ENCODE measurements around the gene GRIP1. TPM values are rescaled to one million over a fixed set of nuclear protein-coding genes. Genes with fewer than 3 reads are reported as not detected.

Gene GRIP1
- total and polyA plus RNA-seq, 2 of the 4 experiments (the other 2 are of a cell fraction), result under 0.01 to 0.07 TPM

DNA sequence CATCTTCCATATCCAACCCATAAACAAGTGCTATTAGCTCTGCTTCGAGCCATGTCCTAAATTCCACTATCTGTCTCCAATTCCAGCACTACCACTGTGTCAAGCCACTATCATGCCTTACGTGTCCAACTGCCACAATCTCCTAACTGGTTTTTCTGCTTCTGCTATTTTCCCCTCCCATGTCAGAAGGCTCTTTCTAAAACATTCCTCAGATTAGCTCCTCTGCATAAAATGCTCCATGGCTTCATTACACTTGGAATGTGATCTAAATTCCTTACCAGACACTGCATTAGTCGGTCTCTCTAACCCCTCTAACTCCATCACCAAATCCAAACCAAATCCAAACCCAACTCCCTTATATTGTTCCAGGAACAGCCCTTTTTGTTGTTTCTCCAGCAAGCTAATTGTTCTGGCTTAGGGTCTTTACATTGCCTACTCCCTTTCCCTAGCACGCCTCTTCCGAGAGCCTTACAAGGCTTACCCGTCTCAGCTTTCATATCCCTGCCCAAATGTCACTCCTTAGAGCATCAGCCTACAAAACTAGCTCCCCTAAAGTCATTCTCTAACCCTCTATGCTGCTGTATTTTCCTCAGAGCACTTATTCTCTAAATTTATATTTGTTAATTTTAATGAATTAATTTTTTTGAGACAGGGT is 236.8 kb downstream of the GRIP1 start:
- Histone ChIP-seq H3K9ac (ENCODE audit: low read depth, low read length) (no peak overlapping the region), H3K4ac (ENCODE audit: low read depth, low read length) (no peak overlapping the region), H2AK9ac (replicated peaks; ENCODE audit: low read depth, low read length, poor library complexity) (no peak overlapping the region), H3K4me1 (ENCODE audit: control insufficient read depth, insufficient read depth, low read length) (no peaks in the 10 kb centered on the region), H2AK5ac (ENCODE audit: low read depth, low read length) (no peak overlapping the region), H3K27me3 (ENCODE audit: control insufficient read depth, insufficient read depth, low read length) (peaks cover 7% of the 10 kb centered on the region; the same call in 1 of the 2 replicates), H2BK120ac (ENCODE audit: low read depth, low read length) (no peak overlapping the region), H2BK15ac (ENCODE audit: low read depth, low read length) (no peak overlapping the region), H4K5ac (ENCODE audit: low read depth, low read length) (no peak overlapping the region), H3K23ac (ENCODE audit: low read depth, low read length) (no peak overlapping the region), H3K9me3 (ENCODE audit: control insufficient read depth, insufficient read depth, low read length) (no peaks in the 10 kb centered on the region), H3K9me1 (ENCODE audit: insufficient read depth, low read length) (no peaks in the 10 kb centered on the region), H3K4me2 (ENCODE audit: low read depth, low read length) (no peak overlapping the region), H2AFZ (replicated peaks; ENCODE audit: low read length, poor library complexity) (no peak overlapping the region), H4K8ac (ENCODE audit: low read depth in 2 of 2, low read length in 2 of 2) (no peak overlapping the region), H3K36me3 (ENCODE audit: control insufficient read depth, insufficient read depth, low read length) (no peaks in the 10 kb centered on the region), H3K79me1 (ENCODE audit: low read depth in 1 of 2, low read length in 2 of 2) (no peaks in the 10 kb centered on the region), H4K20me1 (ENCODE audit: insufficient read depth, low read length) (no peaks in the 10 kb centered on the region), H2BK20ac (ENCODE audit: low read depth, low read length) (no peak overlapping the region), H4K91ac (ENCODE audit: insufficient read depth, low read depth, low read length) (no peak overlapping the region), H3K18ac (ENCODE audit: low read depth, low read length) (no peak overlapping the region), H3K27ac (ENCODE audit: insufficient read depth, low read length) (no peak overlapping the region), H2BK5ac (ENCODE audit: low read depth, low read length, poor library complexity, severe bottlenecking) (no peak overlapping the region), H3K4me3 (ENCODE audit: insufficient read depth, low read depth, low read length) (no peak overlapping the region), H3K56ac (ENCODE audit: extremely low read depth, insufficient read depth, low read length) (no peak overlapping the region), H3K14ac (replicated peaks; ENCODE audit: low read depth, low read length) (no peak overlapping the region)
- WGBS, 2 experiments (ENCODE audit: extremely low coverage in 2 of 2, insufficient read length in 1 of 2), result 24 to 100% methylated on average over 1 to 3 of the region's 6 CpGs
- BruUV-seq (replicated peaks), result no TSS peak
- intact Hi-C loops (cut with micrococcal nuclease) (no loop called here), in situ Hi-C loops (cut with MboI; ENCODE audit: low sequenced_read_pairs) (no loop called here), dilution Hi-C loops (cut with HindIII; ENCODE audit: low sequenced_read_pairs, unreplicated experiment) (no loop called here)
- ATAC-seq (ENCODE audit: low read depth), result no peak
- DNase-seq, result no peak
- CTCF ChIA-PET, result no interaction called here
- TF ChIP-seq SMC3 (IDR thresholded peaks at IDR 0.05; ENCODE audit: low read depth, low read length) (no peak), CEBPB (IDR thresholded peaks at IDR 0.05; ENCODE audit: low read depth, low read length) (no peak), POLR2A (IDR thresholded peaks at IDR 0.05; ENCODE audit: low read depth, low read length) (no peak), MXI1 (IDR thresholded peaks at IDR 0.05; ENCODE audit: borderline replicate concordance, low read depth, low read length) (no peak), CHD1 (IDR thresholded peaks at IDR 0.05; ENCODE audit: low read depth, low read length) (no peak), FOS (IDR thresholded peaks at IDR 0.05; ENCODE audit: low read depth, low read length) (no peak), RCOR1 (IDR thresholded peaks at IDR 0.05; ENCODE audit: insufficient replicate concordance, low read length) (no peak), BHLHE40 (IDR thresholded peaks at IDR 0.05; ENCODE audit: low read depth, low read length) (no peak), NFE2L2 (IDR thresholded peaks at IDR 0.05; ENCODE audit: low read depth, low read length) (no peak), MAFK (IDR thresholded peaks at IDR 0.05; ENCODE audit: low read depth, low read length) (no peak), MAZ (IDR thresholded peaks at IDR 0.05; ENCODE audit: borderline replicate concordance, low read depth, low read length) (no peak), RAD21 (IDR thresholded peaks at IDR 0.05; ENCODE audit: low read length) (no peak)
- TF ChIP-seq, protein P1, sequence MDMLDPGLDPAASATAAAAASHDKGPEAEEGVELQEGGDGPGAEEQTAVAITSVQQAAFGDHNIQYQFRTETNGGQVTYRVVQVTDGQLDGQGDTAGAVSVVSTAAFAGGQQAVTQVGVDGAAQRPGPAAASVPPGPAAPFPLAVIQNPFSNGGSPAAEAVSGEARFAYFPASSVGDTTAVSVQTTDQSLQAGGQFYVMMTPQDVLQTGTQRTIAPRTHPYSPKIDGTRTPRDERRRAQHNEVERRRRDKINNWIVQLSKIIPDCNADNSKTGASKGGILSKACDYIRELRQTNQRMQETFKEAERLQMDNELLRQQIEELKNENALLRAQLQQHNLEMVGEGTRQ (IDR thresholded peaks at IDR 0.05; ENCODE audit: low read depth, low read length), result no peak
- TF ChIP-seq, protein P2, sequence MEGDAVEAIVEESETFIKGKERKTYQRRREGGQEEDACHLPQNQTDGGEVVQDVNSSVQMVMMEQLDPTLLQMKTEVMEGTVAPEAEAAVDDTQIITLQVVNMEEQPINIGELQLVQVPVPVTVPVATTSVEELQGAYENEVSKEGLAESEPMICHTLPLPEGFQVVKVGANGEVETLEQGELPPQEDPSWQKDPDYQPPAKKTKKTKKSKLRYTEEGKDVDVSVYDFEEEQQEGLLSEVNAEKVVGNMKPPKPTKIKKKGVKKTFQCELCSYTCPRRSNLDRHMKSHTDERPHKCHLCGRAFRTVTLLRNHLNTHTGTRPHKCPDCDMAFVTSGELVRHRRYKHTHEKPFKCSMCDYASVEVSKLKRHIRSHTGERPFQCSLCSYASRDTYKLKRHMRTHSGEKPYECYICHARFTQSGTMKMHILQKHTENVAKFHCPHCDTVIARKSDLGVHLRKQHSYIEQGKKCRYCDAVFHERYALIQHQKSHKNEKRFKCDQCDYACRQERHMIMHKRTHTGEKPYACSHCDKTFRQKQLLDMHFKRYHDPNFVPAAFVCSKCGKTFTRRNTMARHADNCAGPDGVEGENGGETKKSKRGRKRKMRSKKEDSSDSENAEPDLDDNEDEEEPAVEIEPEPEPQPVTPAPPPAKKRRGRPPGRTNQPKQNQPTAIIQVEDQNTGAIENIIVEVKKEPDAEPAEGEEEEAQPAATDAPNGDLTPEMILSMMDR (conservative IDR thresholded peaks at IDR 0.05; ENCODE audit: low read depth, low read length), result no peak
- TF ChIP-seq, protein P3, sequence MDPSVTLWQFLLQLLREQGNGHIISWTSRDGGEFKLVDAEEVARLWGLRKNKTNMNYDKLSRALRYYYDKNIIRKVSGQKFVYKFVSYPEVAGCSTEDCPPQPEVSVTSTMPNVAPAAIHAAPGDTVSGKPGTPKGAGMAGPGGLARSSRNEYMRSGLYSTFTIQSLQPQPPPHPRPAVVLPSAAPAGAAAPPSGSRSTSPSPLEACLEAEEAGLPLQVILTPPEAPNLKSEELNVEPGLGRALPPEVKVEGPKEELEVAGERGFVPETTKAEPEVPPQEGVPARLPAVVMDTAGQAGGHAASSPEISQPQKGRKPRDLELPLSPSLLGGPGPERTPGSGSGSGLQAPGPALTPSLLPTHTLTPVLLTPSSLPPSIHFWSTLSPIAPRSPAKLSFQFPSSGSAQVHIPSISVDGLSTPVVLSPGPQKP (IDR thresholded peaks at IDR 0.05; ENCODE audit: borderline replicate concordance, low read depth, low read length), result no peak
- POLR2A ChIA-PET (ENCODE audit: unreplicated experiment), result no interaction called here
